OCI-LY7 (cell line): ENCODE measurements around the gene ARPC1B. TPM values are rescaled to one million over a fixed set of nuclear protein-coding genes. Genes with fewer than 3 reads are reported as not detected.
"Not testable (repeated sequence)": the region's sequence is repeated elsewhere in the genome, so short reads cannot be mapped to it uniquely, and the experiment has no call there.

Source experiments
- BruUV-seq: library from RNA; stranded (reverse); fragments of 400-500 nt; replicated peaks from 2 replicates; lab custom pipeline; 2021; lab: Mats Ljungman, UMichigan
- CTCF ChIA-PET: fragments of 300-600 bp; sonication (Branson Sonifier 250); formaldehyde crosslinking; loops from one replicate; lab custom pipeline; 2022; ENCODE audit warnings: antibody characterized with exemption; ENCODE audit not compliant: unreplicated experiment; lab: Charles Lee
- POLR2A ChIA-PET: fragments of 300-600 bp; sonication (Branson Sonifier 250); formaldehyde crosslinking; loops from one replicate; lab custom pipeline; 2022; ENCODE audit warnings: antibody characterized with exemption; lab: Charles Lee
- DNase-seq: peaks from one replicate; pipeline ENCODE4 v3.0.0-alpha.2; 2015; ENCODE audit warnings: low spot score
- H2AFZ ChIP-seq: fragments of 200-600 bp; sonication (generic), shearing (Covaris generic); 2 replicates; pipeline ENCODE4 v1.6.1; 2014; ENCODE audit warnings: mild to moderate bottlenecking, antibody characterized with exemption, low read length, moderate library complexity
- H3K27ac ChIP-seq: fragments of 200-600 bp; sonication (generic); 2 replicates; pipeline ENCODE4 v1.5.1; 2014; ENCODE audit warnings: mixed run types, low read depth, mild to moderate bottlenecking, moderate library complexity, low read length, inconsistent platforms; ENCODE audit not compliant: poor library complexity, severe bottlenecking
- H3K36me3 ChIP-seq: fragments of 200-600 bp; sonication (generic); 2 replicates; pipeline ENCODE4 v1.6.1; 2014; ENCODE audit warnings: mild to moderate bottlenecking, antibody characterized with exemption, low read length, moderate library complexity, mixed read lengths; ENCODE audit not compliant: insufficient read depth
- H3K4me1 ChIP-seq: fragments of 200-600 bp; sonication (generic); 2 replicates; pipeline ENCODE4 v1.5.1; 2014; ENCODE audit warnings: mild to moderate bottlenecking, low read length; ENCODE audit not compliant: insufficient read depth, poor library complexity, severe bottlenecking
- H3K4me2 ChIP-seq: fragments of 200-600 bp; sonication (generic); 2 replicates; pipeline ENCODE4 v1.6.1; 2014; ENCODE audit warnings: mild to moderate bottlenecking, low read length
- H3K4me3 ChIP-seq: fragments of 200-600 bp; sonication (generic); 2 replicates; pipeline ENCODE4 v1.5.1; 2014; ENCODE audit warnings: mild to moderate bottlenecking, low read depth, low read length; ENCODE audit not compliant: poor library complexity, severe bottlenecking
- H3K79me2 ChIP-seq: fragments of 200-600 bp; sonication (generic); 2 replicates; pipeline ENCODE4 v1.6.1; 2016; ENCODE audit warnings: low read depth, mild to moderate bottlenecking, low read length, moderate library complexity, mixed read lengths; ENCODE audit not compliant: insufficient read depth
- H3K9me2 ChIP-seq: fragments of 200-600 bp; sonication (generic); 2 replicates; pipeline ENCODE4 v1.6.1; 2016; ENCODE audit warnings: mild to moderate bottlenecking, low read length, mixed read lengths; ENCODE audit not compliant: insufficient read depth
- H3K9me3 ChIP-seq: fragments of 200-600 bp; sonication (generic); 2 replicates; pipeline ENCODE4 v1.6.1; 2014; ENCODE audit warnings: mild to moderate bottlenecking, mixed run types, low read length, mixed read lengths
- H4K20me1 ChIP-seq: fragments of 200-600 bp; sonication (generic); 2 replicates; pipeline ENCODE4 v1.6.1; 2014; ENCODE audit warnings: mild to moderate bottlenecking, antibody characterized with exemption, low read length, moderate library complexity, mixed read lengths; ENCODE audit not compliant: insufficient read depth
- EZH2phosphoT487 ChIP-seq: fragments of 200-600 bp; sonication (generic); IDR thresholded peaks from 2 replicates; pipeline ENCODE4 v1.6.1; 2018; ENCODE audit warnings: low read depth, borderline replicate concordance, mild to moderate bottlenecking, mixed run types, antibody characterized with exemption, low read length, moderate library complexity, mixed read lengths
- intact Hi-C: fragments of 100-400 bp; cut with micrococcal nuclease; formaldehyde crosslinking; loops from one replicate; pipeline ENCODE4 v1.10.0; 2022; ENCODE audit not compliant: unreplicated experiment
- total RNA-seq, 2 experiments: library from RNA; depleted of rRNA in 1 of 2; stranded (reverse); fragments of >200 nt in 1 of 2; shearing (Covaris generic) in 1 of 2; gene quantifications; 2 replicates each; pipeline ENCODE4 v1.2.3, GENCODE V29; 2014 to 2022
- TF ChIP-seq, protein P1 (sequence below): fragments of 200-600 bp; sonication (generic); conservative IDR thresholded peaks from 2 replicates; pipeline ENCODE4 v1.5.1; 2014; ENCODE audit warnings: mild to moderate bottlenecking, antibody characterized with exemption, low read length, moderate library complexity, mixed read lengths

The ARPC1B gene
- total RNA-seq, 2 experiments from 2014 or later = 169 to 191 TPM

DNA sequence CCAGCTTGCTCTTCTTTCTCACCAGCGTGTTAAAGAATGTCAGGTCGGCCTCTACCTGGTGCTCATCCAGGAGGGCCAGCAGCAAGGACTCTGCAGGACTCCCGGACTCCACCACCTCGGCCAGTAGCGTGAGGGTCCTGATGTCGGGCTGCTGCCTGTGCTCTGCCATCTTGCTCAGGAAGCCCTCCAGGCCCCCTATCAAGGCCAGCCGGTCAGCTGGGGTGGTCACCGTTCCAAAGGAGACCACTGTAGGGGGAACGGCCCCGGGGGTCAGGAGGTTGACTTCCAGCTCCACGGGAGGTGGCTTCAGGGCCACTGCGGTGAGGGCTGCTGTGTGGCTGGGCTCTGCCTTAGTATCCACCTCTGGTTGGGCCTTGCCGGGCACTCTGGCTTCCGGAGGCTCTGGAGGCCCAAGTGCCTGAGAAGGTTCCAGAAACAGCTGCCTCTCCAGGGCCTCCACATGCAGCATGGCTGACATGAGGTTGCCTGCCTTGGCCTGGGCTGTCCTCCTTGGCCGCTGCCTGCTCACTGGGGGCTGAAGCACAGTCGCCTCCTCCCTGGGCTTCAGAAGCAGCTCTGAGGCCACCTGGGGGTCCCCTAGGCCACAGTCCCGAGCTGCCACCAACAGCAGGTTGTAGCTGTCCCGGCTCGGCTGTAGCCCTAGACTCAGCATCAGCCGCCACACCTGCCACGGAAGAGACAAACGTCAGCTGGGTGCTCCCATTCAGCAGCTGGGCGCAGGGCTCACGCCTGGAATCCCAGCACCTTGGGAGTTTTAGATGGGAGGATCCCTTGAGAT is 50.6 kb downstream of the ARPC1B start:
- no peak for TF ChIP-seq EZH2phosphoT487
- TF ChIP-seq, protein P1, sequence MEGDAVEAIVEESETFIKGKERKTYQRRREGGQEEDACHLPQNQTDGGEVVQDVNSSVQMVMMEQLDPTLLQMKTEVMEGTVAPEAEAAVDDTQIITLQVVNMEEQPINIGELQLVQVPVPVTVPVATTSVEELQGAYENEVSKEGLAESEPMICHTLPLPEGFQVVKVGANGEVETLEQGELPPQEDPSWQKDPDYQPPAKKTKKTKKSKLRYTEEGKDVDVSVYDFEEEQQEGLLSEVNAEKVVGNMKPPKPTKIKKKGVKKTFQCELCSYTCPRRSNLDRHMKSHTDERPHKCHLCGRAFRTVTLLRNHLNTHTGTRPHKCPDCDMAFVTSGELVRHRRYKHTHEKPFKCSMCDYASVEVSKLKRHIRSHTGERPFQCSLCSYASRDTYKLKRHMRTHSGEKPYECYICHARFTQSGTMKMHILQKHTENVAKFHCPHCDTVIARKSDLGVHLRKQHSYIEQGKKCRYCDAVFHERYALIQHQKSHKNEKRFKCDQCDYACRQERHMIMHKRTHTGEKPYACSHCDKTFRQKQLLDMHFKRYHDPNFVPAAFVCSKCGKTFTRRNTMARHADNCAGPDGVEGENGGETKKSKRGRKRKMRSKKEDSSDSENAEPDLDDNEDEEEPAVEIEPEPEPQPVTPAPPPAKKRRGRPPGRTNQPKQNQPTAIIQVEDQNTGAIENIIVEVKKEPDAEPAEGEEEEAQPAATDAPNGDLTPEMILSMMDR = no peak
- BruUV-seq = no TSS peak
- Histone ChIP-seq H3K9me2 (no peaks in the 10 kb centered on the region), H3K36me3 (peaks cover 69% of the 10 kb centered on the region), H3K79me2 (no peaks in the 10 kb centered on the region), H2AFZ (no peak overlapping the region), H4K20me1 (no peaks in the 10 kb centered on the region), H3K4me1 (no peaks in the 10 kb centered on the region), H3K27ac (no peak overlapping the region), H3K4me2 (no peak overlapping the region), H3K9me3 (no peaks in the 10 kb centered on the region), H3K4me3 (no peak overlapping the region)
- POLR2A ChIA-PET = no interaction called here
- CTCF ChIA-PET = no interaction called here
- intact Hi-C loops = no loop called here
- DNase-seq = no peak

GRCh38 chr7:99428972-99429566 is 54.5 kb downstream of the ARPC1B start:
- Histone ChIP-seq H3K4me1 (no peaks in the 10 kb centered on the region), H3K36me3 (peaks cover 55% of the 10 kb centered on the region), H3K27ac (no peak overlapping the region), H2AFZ (no peak overlapping the region), H3K9me2 (no peaks in the 10 kb centered on the region), H3K4me3 (no peak overlapping the region), H3K4me2 (no peak overlapping the region), H4K20me1 (no peaks in the 10 kb centered on the region), H3K79me2 (no peaks in the 10 kb centered on the region), H3K9me3 (no peaks in the 10 kb centered on the region)
- no TSS peak for BruUV-seq
- TF ChIP-seq, protein P1 = no peak
- TF ChIP-seq EZH2phosphoT487 = no peak
- intact Hi-C loops = no loop called here
- CTCF ChIA-PET = no interaction called here
- POLR2A ChIA-PET = no interaction called here
- no peak for DNase-seq

DNA sequence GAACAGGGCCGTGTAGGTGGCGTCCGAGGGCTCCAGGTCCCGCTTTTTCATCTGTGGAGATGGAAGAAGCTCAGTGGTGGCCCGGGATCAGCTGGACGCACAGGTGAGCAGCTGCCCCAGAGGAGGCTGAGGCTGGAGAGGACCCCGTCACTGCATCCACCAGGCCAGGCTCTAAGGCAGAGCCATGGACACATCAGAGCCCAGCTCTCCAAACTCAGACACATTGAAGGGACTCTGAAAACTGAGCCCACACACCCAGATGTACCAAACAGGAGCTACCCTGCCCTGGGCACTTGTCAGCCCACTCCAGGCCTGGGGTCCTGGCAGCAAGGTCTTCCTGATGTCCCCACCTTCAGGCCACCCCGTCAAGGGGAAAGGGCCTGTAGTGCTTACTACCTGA is 55.2 kb downstream of the ARPC1B start:
- H3K4me3 ChIP-seq = no peak overlapping the region
- H4K20me1 ChIP-seq = no peaks in the 10 kb centered on the region
- H3K27ac ChIP-seq = no peak overlapping the region
- intact Hi-C loops = no loop called here
- H3K4me2 ChIP-seq = no peak overlapping the region
- CTCF ChIA-PET = no interaction called here
- H3K4me1 ChIP-seq = no peaks in the 10 kb centered on the region
- no peaks in the 10 kb centered on the region for H3K79me2 ChIP-seq
- no TSS peak for BruUV-seq
- H3K36me3 ChIP-seq = peaks cover 54% of the 10 kb centered on the region
- DNase-seq = no peak
- no peaks in the 10 kb centered on the region for H3K9me3 ChIP-seq
- H2AFZ ChIP-seq = no peak overlapping the region
- TF ChIP-seq, protein P1 = no peak
- no peak for TF ChIP-seq EZH2phosphoT487
- no peaks in the 10 kb centered on the region for H3K9me2 ChIP-seq
- POLR2A ChIA-PET = no interaction called here

- not testable (repeated sequence) for H3K9me2 ChIP-seq
Measured at GRCh38 chr7:99431756-99432540, 57.4 kb downstream of the ARPC1B start.

More at GRCh38 chr7:99431756-99432540, 57.4 kb downstream of the ARPC1B start:
- H3K9me3 ChIP-seq, H4K20me1 ChIP-seq, CTCF ChIA-PET, H3K79me2 ChIP-seq, POLR2A ChIA-PET, H3K4me1 ChIP-seq, intact Hi-C loops, H2AFZ ChIP-seq, H3K4me3 ChIP-seq, BruUV-seq, DNase-seq, H3K27ac ChIP-seq, H3K4me2 ChIP-seq: not testable (repeated sequence)
- peaks cover 52% of the 10 kb centered on the region for H3K36me3 ChIP-seq
